Keratinocyte (primary cell): ENCODE results near the gene FKBP1A. TPM values are rescaled to one million over a fixed set of nuclear protein-coding genes. Genes with fewer than 3 reads are reported as not detected.

Experiments used
- DNase-seq: peaks from one replicate; pipeline ENCODE4 v3.0.0-alpha.2; 2011; ENCODE audit warnings: low read depth, missing footprints, low spot score
- FAIRE-seq: peaks from 2 replicates; lab custom pipeline; 2011; peaks lifted over from hg19 to GRCh38; lab: Jason Lieb, UNC
- H2AFZ ChIP-seq: 2 replicates; pipeline ENCODE4 v1.6.0; 2012; ENCODE audit warnings: low read length, control low read depth, inconsistent platforms; ENCODE audit not compliant: control insufficient read depth
- H3K27ac ChIP-seq: 2 replicates; pipeline ENCODE4 v1.5.1; 2011; ENCODE audit warnings: low read length; ENCODE audit not compliant: control insufficient read depth, insufficient read depth
- H3K27me3 ChIP-seq: 3 replicates; pipeline ENCODE4 v1.6.0; 2011; ENCODE audit warnings: low read length; ENCODE audit not compliant: control insufficient read depth, insufficient read depth; ENCODE audit errors: extremely low read depth
- H3K36me3 ChIP-seq, 2 experiments: 2 replicates in 1 of 2; 3 replicates in 1 of 2; pipeline ENCODE4 v1.5.1; 2011; ENCODE audit warnings: low read length in 2 of 2, mild to moderate bottlenecking in 1 of 2; ENCODE audit not compliant: control insufficient read depth in 2 of 2, insufficient read depth in 2 of 2; ENCODE audit errors: extremely low read depth in 1 of 2
- H3K4me1 ChIP-seq: 3 replicates; pipeline ENCODE4 v1.5.1; 2011; ENCODE audit warnings: low read length; ENCODE audit not compliant: control insufficient read depth, insufficient read depth; ENCODE audit errors: extremely low read depth
- H3K4me2 ChIP-seq: 3 replicates; pipeline ENCODE4 v1.6.0; 2011; ENCODE audit warnings: low read depth, low read length; ENCODE audit not compliant: control insufficient read depth, insufficient read depth; ENCODE audit errors: extremely low read depth
- H3K4me3 ChIP-seq, 3 experiments: fragments of 200-600 bp in 1 of 3; sonication (generic) in 1 of 3; 2 replicates in 2 of 3; 3 replicates in 1 of 3; pipeline ENCODE4 v1.5.1; 2011 to 2016; ENCODE audit warnings: low read length in 3 of 3, mild to moderate bottlenecking in 3 of 3, control low read depth in 2 of 3, inconsistent platforms in 1 of 3, low read depth in 1 of 3, mixed read lengths in 1 of 3, mixed run types in 1 of 3, moderate library complexity in 1 of 3; ENCODE audit not compliant: control insufficient read depth in 2 of 3, insufficient read depth in 2 of 3; ENCODE audit errors: extremely low read depth in 1 of 3
- H3K79me2 ChIP-seq: 2 replicates; pipeline ENCODE4 v1.6.0; 2012; ENCODE audit warnings: low read length; ENCODE audit not compliant: control insufficient read depth, insufficient read depth
- H3K9ac ChIP-seq: 3 replicates; pipeline ENCODE4 v1.6.0; 2011; ENCODE audit warnings: low read length; ENCODE audit not compliant: control insufficient read depth, insufficient read depth; ENCODE audit errors: extremely low read depth
- H3K9me1 ChIP-seq: 3 replicates; pipeline ENCODE4 v1.6.0; 2011; ENCODE audit warnings: low read length; ENCODE audit not compliant: control insufficient read depth, insufficient read depth; ENCODE audit errors: extremely low read depth
- H3K9me3 ChIP-seq: 2 replicates; pipeline ENCODE4 v1.5.1; 2012; ENCODE audit warnings: low read depth, low read length; ENCODE audit not compliant: control insufficient read depth
- H4K20me1 ChIP-seq: 3 replicates; pipeline ENCODE4 v1.6.0; 2011; ENCODE audit warnings: low read length; ENCODE audit not compliant: control insufficient read depth, insufficient read depth; ENCODE audit errors: extremely low read depth
- EZH2 ChIP-seq: IDR thresholded peaks from one replicate; pipeline ENCODE4 v1.6.1; 2012; ENCODE audit warnings: inconsistent platforms, mild to moderate bottlenecking, low read length, moderate library complexity
- dilution Hi-C: fragments of 300-500 bp; cut with MboI; formaldehyde crosslinking; loops from one replicate; pipeline ENCODE4 v1.7.0; 2020; ENCODE audit warnings: low sequenced_read_pairs; ENCODE audit not compliant: extremely low pct_ligation_motif_present
- polyA minus RNA-seq, 3 experiments: library from RNA; depleted of rRNA, polyadenylated mRNA; stranded (reverse); fragments of >200 nt; gene quantifications; 1 replicate in 1 of 3; 2 replicates in 1 of 3; 3 replicates in 1 of 3; pipeline ENCODE4 v1.2.3, GENCODE V29; 2011
- polyA plus RNA-seq, 5 experiments: library from polyadenylated mRNA; depleted of rRNA in 3 of 5; stranded (reverse) in 3 of 5; stranded (forward) in 1 of 5; unstranded in 1 of 5; fragments of >200 nt; gene quantifications; 1 replicate in 1 of 5; 2 replicates in 3 of 5; 3 replicates in 1 of 5; pipeline versions ENCODE4 v1.2.1 to v1.2.3, GENCODE V29; 2011 to 2012; ENCODE audit warnings: missing spikeins in 2 of 5, low read depth in 1 of 5, low replicate concordance in 1 of 5
- TF ChIP-seq, protein P1 (sequence below), 3 experiments: IDR thresholded peaks in 1 of 3; conservative IDR thresholded peaks in 1 of 3; optimal IDR thresholded peaks in 1 of 3; 2 replicates in 2 of 3; 3 replicates in 1 of 3; pipeline versions ENCODE3 to v1.5.1; 2011; ENCODE audit warnings: low read length in 3 of 3, mild to moderate bottlenecking in 3 of 3, moderate library complexity in 2 of 3, control low read depth in 1 of 3, inconsistent platforms in 1 of 3; ENCODE audit not compliant: insufficient read depth in 2 of 3; ENCODE audit errors: extremely low read depth in 1 of 3

The FKBP1A gene
- 776 to 1,168 TPM (median 1,010 TPM) in 3 replicates for polyA plus RNA-seq
- 146 TPM for polyA plus RNA-seq (2011; ENCODE audit: low read depth)
- polyA plus RNA-seq (2011; cell fraction: cytosol; rRNA removed) = 1,559 and 1,933 TPM in 2 replicates
- 545 and 624 TPM in 2 replicates for polyA plus RNA-seq (2011; cell fraction: nucleus; rRNA removed)
- polyA plus RNA-seq (2012; ENCODE audit: low replicate concordance) = 338 and 759 TPM in 2 replicates
- 922 to 1,521 TPM (median 1,297 TPM) in 3 replicates for polyA minus RNA-seq
- 512 TPM for polyA minus RNA-seq (2011; cell fraction: cytosol; rRNA and poly(A)+ RNA removed)
- 117 and 213 TPM in 2 replicates for polyA minus RNA-seq (2011; cell fraction: nucleus; rRNA and poly(A)+ RNA removed)

GRCh38 chr20:1392693-1393506 is at the start of gene FKBP1A:
Gene FKBP1A, minus strand, starts transcription at chr20:1393054. Its CDS starts 56 bp downstream, at chr20:1392998.
- TF ChIP-seq, protein P1, sequence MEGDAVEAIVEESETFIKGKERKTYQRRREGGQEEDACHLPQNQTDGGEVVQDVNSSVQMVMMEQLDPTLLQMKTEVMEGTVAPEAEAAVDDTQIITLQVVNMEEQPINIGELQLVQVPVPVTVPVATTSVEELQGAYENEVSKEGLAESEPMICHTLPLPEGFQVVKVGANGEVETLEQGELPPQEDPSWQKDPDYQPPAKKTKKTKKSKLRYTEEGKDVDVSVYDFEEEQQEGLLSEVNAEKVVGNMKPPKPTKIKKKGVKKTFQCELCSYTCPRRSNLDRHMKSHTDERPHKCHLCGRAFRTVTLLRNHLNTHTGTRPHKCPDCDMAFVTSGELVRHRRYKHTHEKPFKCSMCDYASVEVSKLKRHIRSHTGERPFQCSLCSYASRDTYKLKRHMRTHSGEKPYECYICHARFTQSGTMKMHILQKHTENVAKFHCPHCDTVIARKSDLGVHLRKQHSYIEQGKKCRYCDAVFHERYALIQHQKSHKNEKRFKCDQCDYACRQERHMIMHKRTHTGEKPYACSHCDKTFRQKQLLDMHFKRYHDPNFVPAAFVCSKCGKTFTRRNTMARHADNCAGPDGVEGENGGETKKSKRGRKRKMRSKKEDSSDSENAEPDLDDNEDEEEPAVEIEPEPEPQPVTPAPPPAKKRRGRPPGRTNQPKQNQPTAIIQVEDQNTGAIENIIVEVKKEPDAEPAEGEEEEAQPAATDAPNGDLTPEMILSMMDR (optimal IDR thresholded peaks at IDR 0.05 in 1 of 3, IDR thresholded peaks at IDR 0.05 in 1 of 3, conservative IDR thresholded peaks at IDR 0.05 in 1 of 3; ENCODE audit: extremely low read depth in 1 of 3, insufficient read depth in 2 of 3, low read length in 3 of 3) = peak in 1 of 3 experiments; percentile 15
- no peak for TF ChIP-seq EZH2
- peaks cover 49% of the 10 kb centered on the region for H3K4me1 ChIP-seq
- H3K9me1 ChIP-seq = peaks cover 12% of the 10 kb centered on the region
- H3K4me3 ChIP-seq = peak within 1 kb of the TSS; percentile 79 to 93 (median 81)
- DNase-seq (peak; percentile 69), FAIRE-seq (peak; percentile 49)
- H3K36me3 ChIP-seq = peaks cover 11 to 16% of the 10 kb centered on the region in 2 experiments
- H3K27me3 ChIP-seq = no peaks in the 10 kb centered on the region
- peaks cover 34% of the 10 kb centered on the region for H4K20me1 ChIP-seq
- peak within 1 kb of the TSS; percentile 61 for H3K27ac ChIP-seq
- no peaks in the 10 kb centered on the region for H3K9me3 ChIP-seq
- peaks cover 49% of the 10 kb centered on the region for H3K79me2 ChIP-seq
- peak within 1 kb of the TSS; percentile 76 for H2AFZ ChIP-seq
- peak within 1 kb of the TSS; percentile 99 for H3K4me2 ChIP-seq
- dilution Hi-C loops = no loop called here
- peak within 1 kb of the TSS; percentile 76 for H3K9ac ChIP-seq

- H2AFZ ChIP-seq = no peak overlapping the region
- no peak for DNase-seq
- no peaks in the 10 kb centered on the region for H3K4me1 ChIP-seq
- no peaks in the 10 kb centered on the region for H3K79me2 ChIP-seq
- no peak for FAIRE-seq
- no peak overlapping the region for H3K27ac ChIP-seq
- dilution Hi-C loops = no loop called here
- H3K9me3 ChIP-seq = no peaks in the 10 kb centered on the region
- H3K9me1 ChIP-seq = no peaks in the 10 kb centered on the region
- peaks cover 35 to 41% of the 10 kb centered on the region in 2 experiments for H3K36me3 ChIP-seq
- H3K9ac ChIP-seq = no peak overlapping the region
- H3K4me3 ChIP-seq = no peak overlapping the region
- no peaks in the 10 kb centered on the region for H4K20me1 ChIP-seq
- TF ChIP-seq, protein P1 (optimal IDR thresholded peaks at IDR 0.05 in 1 of 3, IDR thresholded peaks at IDR 0.05 in 1 of 3, conservative IDR thresholded peaks at IDR 0.05 in 1 of 3; ENCODE audit: extremely low read depth in 1 of 3, insufficient read depth in 2 of 3, low read length in 3 of 3) = no peak
- TF ChIP-seq EZH2 = no peak
- H3K27me3 ChIP-seq = no peaks in the 10 kb centered on the region
- H3K4me2 ChIP-seq = no peak overlapping the region
Measured at GRCh38 chr20:1442304-1442703, 49.5 kb upstream of the FKBP1A start.
